SK-N-SH (cell line): ENCODE measurements around the gene KLC4.
A peak's percentile ranks its signal among the peaks of the same experiment; 100 is the strongest.

Source experiments
- CTCF ChIP-seq: fragments of 200-600 bp; sonication (generic); IDR thresholded peaks from 2 replicates; pipeline ENCODE4 v1.6.1; 2017; ENCODE audit warnings: antibody characterized with exemption, mild to moderate bottlenecking, moderate library complexity
- EP300 ChIP-seq, 2 experiments: IDR thresholded peaks; 2 replicates each; pipeline versions ENCODE4 v1.4.0 to v1.6.1; 2012; ENCODE audit warnings: borderline replicate concordance in 1 of 2, low read depth in 1 of 2, low read length in 1 of 2
- EZH2phosphoT487 ChIP-seq: fragments of 200-600 bp; sonication (generic); IDR thresholded peaks from 2 replicates; pipeline ENCODE4 v1.6.1; 2017; ENCODE audit warnings: low read depth, mixed run types, mild to moderate bottlenecking, antibody characterized with exemption, moderate library complexity, borderline replicate concordance
- FOXJ3 ChIP-seq: sonication (generic); formaldehyde crosslinking; IDR thresholded peaks from 2 replicates; pipeline ENCODE4 v1.5.1; 2020; ENCODE audit warnings: mild to moderate bottlenecking, missing genetic modification reagents
- IRF3 ChIP-seq: fragments of 150-350 bp; IDR thresholded peaks from 2 replicates; pipeline ENCODE4 v1.6.1; 2016; ENCODE audit warnings: mild to moderate bottlenecking, low read depth, low read length
- MXI1 ChIP-seq: IDR thresholded peaks from 2 replicates; pipeline ENCODE4 v1.6.1; 2012; ENCODE audit warnings: mild to moderate bottlenecking, low read depth, low read length, improper control_type of control experiment
- PBX3 ChIP-seq: IDR thresholded peaks from 2 replicates; pipeline ENCODE4; 2012
- POLR2AphosphoS5 ChIP-seq: IDR thresholded peaks from 2 replicates; pipeline ENCODE4 v1.6.1; 2012; ENCODE audit warnings: low read depth, low read length
- RAD21 ChIP-seq: IDR thresholded peaks from 2 replicates; pipeline ENCODE4 v1.6.1; 2012; ENCODE audit warnings: mild to moderate bottlenecking, low read length
- RCOR1 ChIP-seq: fragments of 150-350 bp; IDR thresholded peaks from 2 replicates; pipeline ENCODE4 v1.6.1; 2017; ENCODE audit warnings: antibody characterized with exemption, low read length
- REST ChIP-seq: IDR thresholded peaks from 2 replicates; pipeline ENCODE4 v1.6.1; 2012; ENCODE audit warnings: mild to moderate bottlenecking, low read depth, low read length, moderate library complexity

- no peak for TF ChIP-seq IRF3
- no peak for TF ChIP-seq MXI1
- TF ChIP-seq REST, result no peak
- no peak for TF ChIP-seq EZH2phosphoT487
- TF ChIP-seq CTCF, result no peak
- no peak for TF ChIP-seq RCOR1
- TF ChIP-seq EP300 (IDR thresholded peaks at IDR 0.05; ENCODE audit: borderline replicate concordance in 1 of 2, low read depth in 1 of 2, low read length in 1 of 2), result 0 out of 4 replicates have a peak, but pooled peaks of 1 of the 2 experiments have one; percentile 5
- no peak for TF ChIP-seq RAD21
- peak; percentile 58 for TF ChIP-seq PBX3
- no peak for TF ChIP-seq POLR2AphosphoS5
- TF ChIP-seq FOXJ3, result no peak
Observed at GRCh38 chr6:43091436-43091991, 32.1 kb downstream of the KLC4 start.
